ENCODE measurements around the gene ACO2.
A peak's percentile ranks its signal among the peaks of the same experiment; 100 is the strongest.

The ACO2 gene

DNA sequence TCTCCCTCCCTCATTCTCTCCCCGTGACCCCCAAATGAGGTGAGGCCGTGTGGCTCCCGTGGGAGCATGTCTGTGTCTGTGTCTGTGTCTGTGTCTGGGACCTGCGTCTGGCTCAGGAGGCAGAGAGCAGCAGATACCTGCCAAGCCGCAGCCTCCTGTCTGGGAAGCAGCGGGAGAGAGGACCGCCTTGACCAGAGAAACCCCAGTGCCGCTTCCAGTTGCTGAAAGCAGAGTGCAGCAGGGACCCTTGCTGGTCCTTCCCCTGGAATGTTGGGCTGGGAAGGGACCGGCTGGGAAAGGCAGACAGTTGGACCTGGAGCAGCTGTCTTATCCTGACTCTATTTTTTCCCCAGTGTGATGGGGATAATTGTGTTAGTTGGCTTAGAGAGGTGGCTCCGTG, 92.4 kb downstream of the ACO2 start:
- ATAC-seq (ENCODE audit: low read depth) (no peak), DNase-seq (ENCODE audit: low spot score) (no peak)
- no peaks in the 10 kb centered on the region for H3K36me3 ChIP-seq (ENCODE audit: low read depth)
- H3K9me3 ChIP-seq (ENCODE audit: severe bottlenecking): no peaks in the 10 kb centered on the region
- H3K27me3 ChIP-seq (ENCODE audit: insufficient read depth, poor library complexity, severe bottlenecking): no peaks in the 10 kb centered on the region
- H3K4me1 ChIP-seq (ENCODE audit: insufficient read depth, poor library complexity, severe bottlenecking): peaks cover 24% of the 10 kb centered on the region
- no peak for TF ChIP-seq CTCF (IDR thresholded peaks at IDR 0.05; ENCODE audit: poor library complexity, severe bottlenecking)
- H3K27ac ChIP-seq (ENCODE audit: poor library complexity, severe bottlenecking): no peak overlapping the region
- H3K4me3 ChIP-seq (ENCODE audit: severe bottlenecking): no peak overlapping the region

DNA sequence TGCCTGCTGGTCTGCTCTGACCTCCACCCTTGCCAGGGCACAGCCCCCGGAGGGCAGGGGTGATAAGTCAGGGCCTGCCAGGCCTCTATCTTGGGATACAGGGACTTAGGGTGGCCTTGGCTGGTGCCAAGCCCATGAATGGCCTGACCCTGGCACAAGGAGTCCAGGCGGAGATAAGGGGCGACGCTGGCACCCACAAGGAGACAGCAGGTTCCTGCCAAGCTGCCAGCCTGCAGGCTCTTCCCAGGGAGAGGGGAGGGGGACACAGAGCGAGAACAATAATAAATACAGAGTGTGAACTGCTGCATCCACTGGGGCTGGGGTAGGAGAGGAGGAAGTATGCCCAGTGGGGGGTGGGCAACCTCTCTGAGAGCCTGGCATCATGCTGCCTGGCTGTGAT, 92.9 kb downstream of the ACO2 start:
- DNase-seq (ENCODE audit: low spot score): no peak
- H3K4me3 ChIP-seq (ENCODE audit: severe bottlenecking): no peak overlapping the region
- no peak overlapping the region for H3K27ac ChIP-seq (ENCODE audit: poor library complexity, severe bottlenecking)
- peaks cover 24% of the 10 kb centered on the region for H3K4me1 ChIP-seq (ENCODE audit: insufficient read depth, poor library complexity, severe bottlenecking)
- TF ChIP-seq CTCF (IDR thresholded peaks at IDR 0.05; ENCODE audit: poor library complexity, severe bottlenecking): no peak
- H3K36me3 ChIP-seq (ENCODE audit: low read depth): no peaks in the 10 kb centered on the region
- ATAC-seq (ENCODE audit: low read depth): no peak
- no peaks in the 10 kb centered on the region for H3K9me3 ChIP-seq (ENCODE audit: severe bottlenecking)
- no peaks in the 10 kb centered on the region for H3K27me3 ChIP-seq (ENCODE audit: insufficient read depth, poor library complexity, severe bottlenecking)

DNA sequence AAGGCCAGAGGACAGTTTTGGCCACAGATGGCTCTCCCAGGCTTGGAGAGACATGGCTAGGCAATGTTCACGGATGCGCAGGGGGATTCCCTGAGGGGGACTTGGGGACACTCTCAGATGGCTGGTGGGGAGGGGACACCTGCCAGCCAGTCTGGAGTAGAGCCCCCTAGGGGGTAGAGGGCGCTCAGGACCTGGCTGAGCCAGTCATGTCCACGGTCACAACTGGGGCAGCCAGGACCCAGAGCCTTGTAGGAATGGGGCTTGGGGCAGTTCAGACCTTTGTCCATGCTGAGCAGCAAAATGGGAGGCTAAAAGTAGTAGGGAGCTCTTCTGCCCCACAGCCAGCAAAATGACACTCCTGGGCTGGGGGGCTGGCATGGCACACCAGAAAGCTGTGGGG, 93.5 kb downstream of the ACO2 start:
- Histone ChIP-seq H3K36me3 (ENCODE audit: low read depth) (no peaks in the 10 kb centered on the region), H3K4me3 (ENCODE audit: severe bottlenecking) (no peak overlapping the region), H3K4me1 (ENCODE audit: insufficient read depth, poor library complexity, severe bottlenecking) (peaks cover 24% of the 10 kb centered on the region), H3K27me3 (ENCODE audit: insufficient read depth, poor library complexity, severe bottlenecking) (no peaks in the 10 kb centered on the region), H3K9me3 (ENCODE audit: severe bottlenecking) (no peaks in the 10 kb centered on the region), H3K27ac (ENCODE audit: poor library complexity, severe bottlenecking) (no peak overlapping the region)
- no peak for TF ChIP-seq CTCF (IDR thresholded peaks at IDR 0.05; ENCODE audit: poor library complexity, severe bottlenecking)
- ATAC-seq (ENCODE audit: low read depth) (no peak), DNase-seq (ENCODE audit: low spot score) (no peak)

DNA sequence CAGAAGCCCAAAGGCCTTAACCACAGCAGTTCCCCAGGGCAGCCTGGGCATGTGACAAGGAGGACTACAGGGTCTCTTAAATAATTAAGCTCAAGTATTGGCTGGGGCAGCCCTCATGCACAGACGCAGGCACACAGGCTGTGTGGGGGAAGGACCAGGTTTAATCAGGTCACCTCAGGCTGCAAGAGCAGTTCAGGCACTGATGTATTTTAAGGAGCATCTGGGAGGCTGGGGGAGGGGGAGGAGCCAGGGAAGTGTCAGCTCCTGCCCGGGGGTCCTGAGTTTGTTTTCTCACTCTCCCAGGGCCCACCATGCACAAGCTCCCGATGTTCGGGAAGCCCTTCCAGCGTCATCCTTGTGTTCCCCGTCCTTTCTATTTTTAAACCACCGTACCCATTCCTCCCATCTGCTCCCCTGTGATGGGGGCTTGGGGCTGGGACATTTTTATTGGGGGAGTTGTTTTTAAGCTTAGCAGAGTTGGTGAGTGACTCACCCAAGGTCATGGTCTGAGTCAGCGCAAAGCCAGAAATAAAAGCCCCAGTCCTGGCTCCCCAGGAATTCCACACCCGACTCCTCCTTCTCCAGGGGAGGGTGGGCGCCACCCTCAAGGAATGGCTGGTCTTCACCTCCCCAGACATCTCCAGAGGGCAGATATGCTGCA, 94.3 kb downstream of the ACO2 start:
- H3K36me3 ChIP-seq (ENCODE audit: low read depth): no peaks in the 10 kb centered on the region
- no peaks in the 10 kb centered on the region for H3K27me3 ChIP-seq (ENCODE audit: insufficient read depth, poor library complexity, severe bottlenecking)
- H3K9me3 ChIP-seq (ENCODE audit: severe bottlenecking): no peaks in the 10 kb centered on the region
- ATAC-seq (ENCODE audit: low read depth) (peak; percentile 59), DNase-seq (ENCODE audit: low spot score) (no peak)
- TF ChIP-seq CTCF (IDR thresholded peaks at IDR 0.05; ENCODE audit: poor library complexity, severe bottlenecking): no peak
- no peak overlapping the region for H3K4me3 ChIP-seq (ENCODE audit: severe bottlenecking)
- H3K27ac ChIP-seq (ENCODE audit: poor library complexity, severe bottlenecking): no peak overlapping the region
- peaks cover 24% of the 10 kb centered on the region for H3K4me1 ChIP-seq (ENCODE audit: insufficient read depth, poor library complexity, severe bottlenecking)

- no peaks in the 10 kb centered on the region for H3K36me3 ChIP-seq (ENCODE audit: low read depth)
- peaks cover 24% of the 10 kb centered on the region for H3K4me1 ChIP-seq (ENCODE audit: insufficient read depth, poor library complexity, severe bottlenecking)
- DNase-seq (ENCODE audit: low spot score): no peak
- peak; percentile 43; the same call in 1 of the 3 replicates for ATAC-seq (ENCODE audit: low read depth)
- no peak for TF ChIP-seq CTCF (IDR thresholded peaks at IDR 0.05; ENCODE audit: poor library complexity, severe bottlenecking)
- no peaks in the 10 kb centered on the region for H3K9me3 ChIP-seq (ENCODE audit: severe bottlenecking)
- no peaks in the 10 kb centered on the region for H3K27me3 ChIP-seq (ENCODE audit: insufficient read depth, poor library complexity, severe bottlenecking)
- peak overlapping the region; percentile 14 for H3K27ac ChIP-seq (ENCODE audit: poor library complexity, severe bottlenecking)
- no peak overlapping the region for H3K4me3 ChIP-seq (ENCODE audit: severe bottlenecking)
These were observed 95.6 kb downstream of the ACO2 start for GRCh38 chr22:41564563-41564962.
